HG03521 (cell line): Measurements from ENCODE around the gene MRGPRD.

ENCODE experiments used
- ATAC-seq: cut with Tn5 transposase; IDR thresholded peaks from one replicate; pipeline ENCODE4 v1.9.1; 2021; ENCODE audit warnings: mild to moderate bottlenecking, moderate library complexity; ENCODE audit not compliant: unreplicated experiment

MRGPRD gene

DNA sequence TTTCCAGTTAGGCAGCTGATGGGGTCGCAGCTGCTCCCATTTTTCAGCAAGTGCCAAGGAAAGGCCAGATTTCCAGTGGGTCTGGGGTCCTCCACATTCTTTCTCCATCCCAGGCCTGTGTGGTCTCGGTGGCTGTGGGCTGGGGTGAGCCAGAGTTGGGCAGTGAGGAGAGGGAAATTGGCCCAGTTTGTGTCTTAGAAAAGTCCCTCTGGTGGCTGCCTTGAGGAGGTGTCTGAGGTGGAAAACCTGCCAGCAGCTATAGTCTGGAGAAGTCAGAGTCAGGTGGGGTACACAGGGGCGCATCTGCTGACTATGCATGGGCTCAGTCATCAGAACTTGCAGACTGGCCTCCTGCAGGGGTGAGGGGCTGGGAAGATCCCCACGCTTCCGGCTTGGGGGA lies 30.5 kb downstream of the MRGPRD start:
- no peak for ATAC-seq

DNA sequence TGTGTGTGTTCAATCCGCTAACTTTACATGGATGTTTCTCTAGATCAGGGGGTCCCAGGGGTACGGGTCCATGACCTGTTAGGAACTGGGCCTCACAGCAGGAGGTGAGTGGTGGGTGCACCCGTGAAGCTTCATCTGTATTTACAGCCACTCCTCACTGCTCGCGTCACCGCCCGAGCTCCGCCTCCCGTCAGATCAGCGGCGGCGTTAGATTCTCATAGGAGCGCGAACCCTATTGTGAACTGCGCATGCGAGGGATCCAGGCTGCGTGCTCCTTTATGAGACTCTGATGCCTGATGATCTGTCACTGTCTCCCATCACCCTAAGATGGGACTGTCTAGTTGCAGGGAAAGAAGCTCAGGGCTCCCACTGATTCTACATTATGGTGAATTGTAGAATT lies 31.9 kb downstream of the MRGPRD start:
- ATAC-seq: no peak

DNA sequence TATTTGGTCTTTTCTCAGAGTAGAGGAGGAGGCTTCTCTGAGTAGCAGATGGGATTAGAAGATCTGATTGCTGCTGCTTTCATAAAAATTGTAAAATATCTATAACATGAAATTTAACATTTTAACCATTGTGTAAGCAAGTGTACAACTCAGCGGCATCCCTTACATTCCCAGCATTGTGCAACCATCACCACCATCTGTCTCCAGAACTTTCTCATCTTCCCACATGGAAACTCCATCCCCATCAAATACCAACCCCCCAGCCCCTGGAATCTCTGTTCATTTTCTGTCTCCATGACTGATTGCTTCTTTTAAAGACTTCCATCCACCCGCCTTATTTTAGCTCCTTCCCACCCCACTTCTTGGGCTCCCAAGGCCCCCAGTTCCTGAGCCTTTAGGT lies 32.3 kb downstream of the MRGPRD start:
- ATAC-seq: no peak

DNA sequence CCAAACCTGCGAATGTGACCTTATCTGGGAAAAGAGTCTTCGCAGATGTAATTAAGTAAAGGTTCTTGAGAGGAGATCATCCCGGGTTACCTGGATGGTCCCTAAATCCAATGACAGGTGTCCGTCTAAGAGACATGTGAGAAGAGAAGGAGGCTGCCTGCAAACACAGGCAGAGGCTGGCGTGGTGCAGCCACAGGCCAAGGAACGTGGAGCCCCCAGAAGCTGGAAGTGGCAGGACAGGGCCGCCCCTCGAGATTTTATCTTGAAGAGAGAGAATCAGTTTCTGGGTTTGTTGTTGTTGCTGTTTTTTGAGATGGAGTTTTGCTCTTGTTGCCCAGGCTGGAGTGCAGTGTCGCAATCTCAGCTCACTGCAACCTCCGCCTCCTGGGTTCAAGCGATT lies 33.6 kb downstream of the MRGPRD start:
- ATAC-seq: no peak

DNA sequence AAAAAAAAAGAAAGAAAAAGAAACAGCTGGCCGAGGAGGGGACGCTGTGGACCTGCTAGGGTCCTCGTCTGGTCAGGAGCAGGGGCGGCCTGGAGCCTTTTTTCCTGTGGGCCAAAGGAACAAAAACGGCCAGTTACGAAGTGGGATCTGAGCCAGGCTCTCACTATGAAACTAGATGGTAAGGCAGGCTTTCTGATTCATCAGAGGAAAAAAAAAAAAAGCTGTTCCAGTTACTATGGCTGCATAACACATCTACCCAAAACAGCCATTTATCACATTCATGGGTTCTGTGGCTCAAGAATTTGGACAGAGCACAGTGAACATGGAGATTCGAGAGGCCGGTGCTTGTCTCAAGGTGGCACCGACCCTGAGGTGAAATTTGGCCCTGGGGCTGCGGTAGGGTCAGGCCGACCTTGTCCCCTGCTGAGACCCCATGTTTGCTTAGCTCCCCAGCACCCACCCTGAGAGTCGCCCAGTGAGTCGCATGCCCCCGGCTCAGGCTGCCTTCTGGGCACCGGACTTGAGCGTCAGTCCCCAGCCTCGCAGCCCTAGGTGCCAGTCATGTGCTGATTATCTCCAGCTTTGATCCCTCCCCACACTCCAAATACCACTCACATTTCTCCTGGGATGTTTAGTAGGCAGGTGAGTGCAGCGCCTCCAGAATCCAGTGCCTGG lies 34.2 kb downstream of the MRGPRD start:
- no peak for ATAC-seq

DNA sequence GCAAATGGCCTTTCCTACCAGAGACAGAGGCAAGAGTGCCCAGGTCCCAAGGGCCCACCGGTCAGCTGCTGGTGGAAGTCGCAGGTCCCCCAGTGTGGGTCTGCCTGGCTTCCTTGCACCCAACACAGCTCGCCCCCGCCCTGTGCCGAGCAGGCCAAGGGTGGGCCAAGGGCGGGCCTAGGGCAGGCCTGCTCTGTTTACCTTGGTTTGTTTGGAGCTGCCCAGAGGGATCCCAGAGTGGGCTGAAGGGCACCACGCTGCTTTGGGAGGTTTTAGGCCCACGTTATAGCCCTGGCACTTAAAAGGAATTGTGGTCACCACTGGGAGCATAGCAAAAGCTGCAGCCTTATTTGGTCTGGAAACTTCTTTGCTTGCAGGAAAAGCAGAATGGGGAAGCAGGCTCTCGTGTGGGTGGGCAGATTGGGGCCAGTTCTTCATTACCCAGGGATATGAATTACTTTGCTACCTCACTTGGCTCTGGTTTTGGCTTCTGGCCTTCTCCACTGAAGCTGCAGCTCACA lies 38.0 kb downstream of the MRGPRD start:
- no peak for ATAC-seq

DNA sequence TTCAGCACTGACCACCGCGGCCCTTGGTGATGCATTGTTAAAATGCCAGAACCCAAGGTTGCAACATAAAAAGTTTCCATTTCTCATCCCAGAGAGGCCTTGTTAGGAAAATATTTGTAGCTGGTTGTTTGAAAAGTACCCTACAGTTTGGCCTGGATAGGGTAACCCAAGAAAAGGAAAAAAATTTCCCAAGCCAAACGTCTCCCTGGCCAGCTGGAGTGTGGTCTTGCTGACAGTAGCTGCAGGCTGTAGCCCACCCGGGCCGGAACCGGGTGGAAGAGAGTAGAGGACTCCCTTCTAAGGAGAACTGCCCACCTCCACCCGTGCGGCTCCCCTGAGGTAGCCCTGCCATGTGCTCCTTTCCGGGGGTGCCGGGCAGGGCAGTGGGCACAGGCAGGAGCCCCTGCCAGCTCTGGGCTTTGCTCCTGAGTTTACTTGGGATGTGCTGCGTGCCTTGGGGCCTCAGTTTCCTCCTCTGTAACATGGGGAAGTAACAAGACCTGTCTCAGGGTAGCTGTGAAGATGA lies 38.6 kb downstream of the MRGPRD start:
- no peak for ATAC-seq

DNA sequence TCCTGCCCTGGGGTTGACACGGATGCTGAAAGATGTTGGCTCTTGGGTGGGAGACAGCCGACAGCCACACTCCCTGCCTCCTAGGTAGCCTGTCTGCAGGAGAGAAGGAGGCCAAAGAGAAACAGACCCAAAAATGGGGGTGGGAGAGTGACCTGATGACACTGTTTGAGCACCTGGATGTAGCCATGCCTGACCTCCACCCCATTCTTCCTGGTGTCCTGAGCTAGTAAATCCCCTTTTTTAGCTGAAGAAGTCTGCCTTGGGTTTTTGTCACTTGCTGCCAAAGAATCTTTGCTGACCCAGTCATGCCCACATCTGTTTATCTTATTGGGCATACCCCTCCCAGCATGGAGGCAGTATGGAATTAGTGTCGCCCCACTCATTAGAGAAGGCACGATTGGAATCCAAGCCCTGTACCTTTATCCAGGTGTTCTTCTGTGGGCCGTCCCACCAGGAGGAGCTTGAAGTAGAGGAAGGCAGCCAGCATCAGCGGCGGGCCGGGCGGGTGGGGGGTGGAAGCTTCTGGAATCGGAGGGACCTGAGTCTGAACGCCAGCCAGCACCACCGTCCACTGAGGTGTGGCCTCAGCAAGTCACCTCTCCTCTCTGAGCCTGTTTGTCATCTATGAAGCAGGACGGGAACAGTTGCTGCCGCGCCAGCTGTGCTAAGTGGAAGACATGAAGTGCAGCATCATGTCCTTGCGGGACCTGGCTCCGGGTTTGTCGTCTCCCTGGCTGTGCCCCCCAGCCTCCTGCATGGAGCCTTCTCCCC lies 39.3 kb downstream of the MRGPRD start:
- no peak for ATAC-seq

DNA sequence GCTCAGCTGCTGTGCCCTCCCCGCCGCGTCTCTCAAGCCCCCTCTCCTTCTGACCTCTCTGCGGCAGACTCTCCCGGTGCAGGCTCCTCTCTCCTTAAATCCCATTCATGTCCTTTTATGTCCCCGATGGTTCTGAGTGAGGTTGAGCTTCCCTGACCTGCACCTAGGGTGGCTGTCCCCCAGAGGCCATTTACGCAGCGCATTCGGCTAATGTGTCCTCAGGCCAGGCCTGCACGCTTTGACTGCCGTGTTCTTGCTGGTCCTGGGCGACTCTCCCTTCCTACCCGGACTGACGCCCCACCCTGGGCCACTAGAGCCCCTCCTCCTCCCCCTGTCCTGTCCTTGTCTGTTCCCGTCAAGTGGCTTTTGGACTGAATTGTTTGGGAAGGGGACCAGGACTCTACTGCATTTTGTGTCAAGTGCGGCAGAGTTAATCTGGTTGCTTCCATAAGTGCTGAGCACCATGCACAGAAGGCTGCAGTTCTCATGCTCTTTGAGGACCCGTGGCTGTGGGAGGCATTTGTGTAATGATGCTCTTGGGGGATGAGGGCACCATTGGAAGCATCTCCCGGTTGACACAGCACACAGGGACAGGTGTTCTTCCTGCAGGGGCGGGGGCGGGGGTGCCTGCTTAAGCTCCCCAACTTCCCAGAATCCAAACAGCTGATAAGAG lies 40.0 kb downstream of the MRGPRD start:
- ATAC-seq: no peak

DNA sequence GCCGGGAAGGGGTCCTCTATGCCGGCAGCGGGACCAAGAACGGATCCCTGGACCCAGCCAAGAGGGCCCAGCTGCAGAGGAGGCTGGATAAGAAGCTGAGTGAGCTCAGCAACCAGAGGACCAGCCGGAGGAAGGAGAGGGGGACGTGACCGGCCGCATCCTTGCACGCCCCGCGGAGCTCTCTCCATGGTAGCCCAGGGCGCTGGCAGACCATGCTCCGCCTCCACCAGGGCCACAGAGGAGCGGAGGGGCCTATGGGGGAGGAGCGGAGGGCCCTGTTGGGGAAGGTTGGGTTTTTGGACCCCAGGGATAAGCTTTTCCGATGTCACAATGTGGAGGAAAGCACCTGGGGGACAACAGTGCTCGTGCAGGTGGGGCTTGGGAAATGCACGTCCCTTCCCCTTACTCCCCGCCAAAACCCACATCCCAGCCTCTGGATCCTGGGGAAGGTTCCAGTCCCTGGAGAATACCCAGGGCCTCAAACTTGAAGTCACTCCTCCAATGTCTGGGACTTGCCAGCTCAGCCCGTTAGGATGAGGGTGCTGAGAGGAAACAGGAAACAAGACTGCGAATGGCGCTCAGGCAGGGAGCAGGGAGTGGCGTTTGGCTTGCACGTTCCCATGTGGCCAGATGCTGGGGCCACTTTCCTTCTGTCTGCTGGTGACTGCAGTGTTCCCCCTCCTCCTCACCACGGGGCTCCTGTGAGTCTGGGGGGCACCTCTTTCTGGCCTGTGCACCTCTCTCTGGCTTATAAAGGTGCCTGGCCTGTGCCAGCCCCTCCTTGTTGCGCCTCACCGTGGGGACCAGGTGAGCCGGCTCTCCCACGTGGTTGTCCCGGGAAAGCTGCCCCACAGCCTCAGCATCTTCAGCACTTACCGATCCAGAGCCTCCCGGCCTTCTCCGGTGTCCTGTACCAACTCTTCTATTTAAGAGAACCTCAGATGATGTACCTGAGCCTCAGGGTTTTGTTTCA lies 40.9 kb downstream of the MRGPRD start:
- ATAC-seq: no peak

DNA sequence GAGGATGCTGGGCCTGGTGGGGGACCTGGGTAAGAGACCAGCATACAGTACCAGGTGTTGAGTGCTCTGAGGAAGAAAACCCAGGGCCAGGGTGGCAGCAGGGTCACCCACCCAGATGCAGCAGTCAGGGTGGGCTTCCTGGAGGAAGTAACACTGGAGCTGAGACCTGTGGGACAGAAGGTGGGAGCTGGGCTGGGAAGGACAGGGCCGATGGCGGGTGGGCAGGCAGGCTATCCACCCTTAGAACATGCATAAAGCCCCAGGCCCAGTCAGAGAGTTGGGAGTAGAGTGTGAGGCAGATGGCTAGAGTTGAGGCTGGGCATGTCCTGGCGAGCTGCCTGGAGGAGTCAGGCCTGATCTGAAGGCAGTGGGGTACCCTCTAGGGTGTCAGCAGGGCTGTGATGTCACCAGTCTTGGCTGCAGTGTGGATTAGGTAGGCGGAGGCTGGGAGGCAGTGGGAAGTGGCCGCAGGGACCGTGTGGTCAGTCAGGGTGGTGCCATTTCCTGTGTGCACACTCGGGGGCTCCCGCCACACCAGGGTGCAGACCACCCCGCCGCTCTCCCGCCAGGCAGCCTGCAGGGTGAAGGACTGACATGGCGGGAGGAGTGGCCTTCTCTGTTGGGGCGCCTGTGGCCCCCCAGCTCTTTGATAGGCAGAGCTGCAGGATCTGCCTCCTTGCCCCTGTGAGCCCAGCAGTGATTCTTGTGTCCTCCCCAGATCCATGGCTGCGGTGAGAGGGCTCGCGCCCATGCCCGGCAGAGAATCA lies 41.8 kb downstream of the MRGPRD start:
- ATAC-seq: no peak

DNA sequence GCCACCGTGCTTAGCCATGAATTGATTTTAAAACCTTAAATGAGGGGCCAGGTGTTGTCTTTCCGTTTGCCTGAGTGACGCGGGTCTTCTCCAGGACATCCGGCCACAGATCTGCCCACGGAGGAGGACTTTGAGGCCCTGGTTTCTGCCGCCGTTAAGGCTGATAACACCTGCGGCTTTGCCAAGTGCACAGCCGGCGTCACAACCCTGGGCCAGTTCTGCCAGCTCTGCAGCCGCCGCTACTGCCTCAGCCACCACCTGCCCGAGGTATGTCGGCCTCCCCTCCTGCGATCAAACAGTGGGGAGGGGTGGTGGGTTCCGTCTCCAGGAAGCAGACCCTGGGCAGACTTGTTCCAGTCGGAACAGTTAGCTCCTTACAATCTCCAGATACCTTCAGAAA lies 42.7 kb downstream of the MRGPRD start:
- ATAC-seq: no peak

DNA sequence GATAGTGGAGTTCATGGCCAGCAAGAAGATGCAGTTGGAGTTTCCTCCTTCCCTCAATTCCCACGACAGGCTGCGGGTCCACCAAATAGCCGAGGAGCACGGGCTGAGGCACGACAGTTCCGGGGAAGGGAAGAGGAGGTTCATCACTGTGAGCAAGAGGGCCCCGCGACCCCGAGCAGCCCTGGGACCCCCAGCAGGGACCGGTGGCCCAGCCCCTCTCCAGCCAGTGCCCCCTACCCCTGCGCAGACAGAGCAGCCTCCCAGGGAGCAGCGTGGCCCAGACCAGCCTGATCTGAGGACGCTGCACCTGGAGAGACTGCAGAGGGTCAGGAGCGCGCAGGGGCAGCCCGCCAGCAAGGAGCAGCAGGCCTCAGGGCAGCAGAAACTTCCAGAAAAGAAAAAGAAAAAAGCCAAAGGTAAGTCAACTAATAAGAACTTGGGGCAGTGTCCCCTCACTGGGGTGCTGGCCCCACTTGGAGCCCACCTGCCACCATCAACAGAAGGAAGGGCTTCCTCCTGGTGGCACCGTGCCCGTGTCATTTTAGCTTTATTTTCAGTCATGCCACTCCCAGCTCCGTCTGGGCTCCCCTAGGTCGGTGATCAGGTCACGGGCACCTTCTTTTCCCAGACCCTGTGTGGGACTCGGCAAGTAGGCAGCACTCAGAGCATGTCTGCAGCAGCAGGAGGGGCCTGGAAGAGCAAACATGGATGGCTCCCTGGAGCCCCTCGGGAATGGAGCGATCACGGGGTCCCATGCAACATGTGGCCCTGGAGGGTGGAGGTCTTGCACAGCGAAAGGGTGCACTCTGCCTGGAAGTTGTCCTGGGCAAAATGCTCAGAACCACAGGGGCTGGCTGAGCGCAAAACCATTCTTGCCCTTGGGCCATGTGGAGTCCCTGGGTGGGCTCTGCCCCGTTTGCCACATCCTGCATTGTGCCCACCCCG lies 43.8 kb downstream of the MRGPRD start:
- no peak for ATAC-seq

DNA sequence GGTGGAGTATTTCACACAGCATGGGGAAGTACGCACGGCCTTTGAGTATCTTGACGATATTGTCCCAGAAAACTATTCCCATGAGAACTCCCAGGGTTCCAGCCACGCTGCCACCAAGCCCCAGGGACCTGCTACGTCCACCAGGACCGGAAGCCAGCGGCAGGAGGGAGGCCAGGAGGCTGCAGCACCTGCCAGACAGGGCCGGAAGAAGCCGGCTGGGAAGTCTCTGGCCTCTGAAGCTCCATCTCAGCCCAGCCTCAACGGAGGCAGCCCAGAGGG lies 44.5 kb downstream of the MRGPRD start:
- no peak for ATAC-seq

DNA sequence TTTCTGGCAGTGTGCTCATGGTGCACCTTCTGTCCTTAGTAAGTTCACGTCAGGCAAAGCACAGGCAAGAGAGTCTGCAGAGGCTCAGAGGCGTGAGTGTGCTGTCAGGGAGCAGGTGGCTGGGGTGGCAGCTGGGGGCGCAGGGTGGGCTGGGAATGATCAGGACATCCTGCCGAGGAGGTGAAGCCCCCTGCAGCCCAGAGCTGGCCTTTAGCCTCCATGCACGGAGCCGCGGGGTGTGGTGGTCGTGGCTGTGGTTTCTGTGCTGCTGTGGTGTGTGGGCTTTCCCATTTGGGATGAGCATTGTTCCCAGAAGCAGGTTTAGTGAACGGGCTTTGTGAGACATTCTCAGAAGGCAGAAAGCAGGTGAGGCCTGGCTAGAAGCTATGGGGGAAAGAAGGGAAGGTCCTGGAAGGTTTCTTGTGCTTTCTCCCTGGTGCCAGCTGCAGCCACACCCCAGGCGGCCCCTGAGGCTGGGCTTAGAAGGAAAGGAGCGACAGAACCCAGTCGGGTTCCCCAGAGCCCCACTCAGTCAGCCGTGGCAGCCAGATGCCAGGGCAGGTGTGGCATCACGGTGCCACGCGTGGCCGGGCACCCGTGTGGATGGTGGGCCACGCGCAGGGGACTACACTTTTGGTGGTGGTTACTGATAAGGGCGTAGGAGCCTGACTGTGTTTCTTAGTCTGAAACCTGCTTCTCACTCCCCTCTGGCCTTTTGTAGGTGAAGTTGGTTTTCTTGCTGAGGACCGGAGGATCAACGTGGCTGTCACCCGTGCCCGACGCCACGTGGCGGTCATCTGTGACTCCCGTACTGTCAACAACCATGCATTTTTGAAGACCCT lies 45.0 kb downstream of the MRGPRD start:
- no peak for ATAC-seq

DNA sequence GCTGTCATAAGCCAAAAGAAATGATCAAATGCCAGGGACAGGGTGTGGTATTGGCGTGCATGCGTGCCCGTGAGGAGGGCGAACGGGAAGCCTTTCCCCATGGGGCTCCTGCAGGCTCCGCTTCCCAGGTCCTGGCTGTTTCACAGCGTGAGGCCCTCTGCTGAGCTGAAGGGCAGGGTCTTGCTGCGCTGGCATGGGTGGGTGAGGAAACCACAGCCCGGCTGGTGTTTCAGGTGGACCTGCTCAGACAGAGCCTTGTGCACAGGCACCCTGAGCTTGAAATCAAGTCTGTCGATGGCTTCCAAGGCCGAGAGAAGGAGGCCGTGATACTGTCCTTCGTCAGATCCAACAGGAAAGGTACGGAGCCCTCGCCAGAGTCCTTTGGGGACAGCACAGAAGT lies 45.7 kb downstream of the MRGPRD start:
- ATAC-seq: no peak

DNA sequence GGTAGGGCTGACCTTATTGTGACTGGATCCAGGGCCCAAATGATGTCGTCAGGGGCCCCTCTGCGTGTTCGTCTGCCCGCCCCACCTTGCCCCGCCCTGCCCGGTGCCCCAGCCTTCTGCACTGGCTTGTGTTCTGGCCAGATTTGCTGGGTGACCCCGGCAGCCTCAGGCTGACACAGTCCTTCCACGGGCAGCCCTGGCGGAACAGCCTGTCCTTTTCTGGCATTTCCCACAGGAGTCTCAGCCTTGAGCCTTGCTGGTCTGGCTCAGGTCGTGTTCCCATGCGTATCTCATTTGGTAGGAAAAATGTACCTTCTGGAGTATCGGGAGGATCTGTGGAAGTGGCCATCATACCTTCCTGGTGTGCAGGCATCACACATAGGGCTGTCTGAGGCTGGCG lies 46.1 kb downstream of the MRGPRD start:
- ATAC-seq: no peak

DNA sequence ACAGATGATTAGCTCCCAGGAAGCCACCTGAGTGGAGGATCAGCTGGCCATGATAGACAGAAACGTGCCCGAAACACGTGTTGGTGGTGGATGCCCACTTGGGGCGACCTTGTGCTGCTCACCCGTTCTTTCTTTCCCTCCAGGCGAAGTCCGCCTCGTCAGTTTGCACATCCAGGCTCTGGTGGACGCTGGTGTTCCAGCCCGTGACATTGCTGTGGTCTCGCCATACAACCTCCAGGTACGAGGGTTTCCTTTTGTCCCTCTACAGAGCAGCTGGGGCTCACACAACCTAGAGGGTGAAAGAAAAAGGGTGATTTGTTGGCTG lies 46.5 kb downstream of the MRGPRD start:
- ATAC-seq: no peak
